Activated CD4-positive, alpha-beta T cell treated with anti-CD3 and anti-CD28 coated beads, Interleukin-2, amount 50 U/mL, for 24 hours (primary cell): ENCODE measurements around the gene IMMP2L.

Source experiments
- DNase-seq, 2 donors: peaks; one replicate each; pipeline ENCODE4 v3.0.0-alpha.2; 2020; ENCODE audit warnings: low read depth in 1 of 2, low spot score in 1 of 2

The IMMP2L gene

DNA sequence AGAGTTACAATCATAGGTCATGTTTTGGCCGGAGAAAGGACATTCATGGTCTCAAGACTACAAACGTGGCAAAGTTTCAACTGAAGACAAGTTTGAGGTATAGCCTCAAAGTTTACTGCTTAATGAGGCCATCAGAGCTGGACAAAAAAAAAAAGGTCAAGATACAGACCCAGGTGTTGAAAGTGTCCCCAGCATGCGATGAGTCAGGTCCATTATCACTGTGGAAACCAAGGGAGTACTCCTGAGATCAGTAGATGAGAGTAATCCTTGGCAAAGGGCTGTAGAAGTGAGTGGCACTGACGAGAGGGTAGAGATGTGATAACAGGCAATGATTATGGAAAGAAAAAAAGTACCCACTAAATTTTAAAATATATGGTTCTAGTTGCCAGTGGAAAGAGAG is 551.5 kb downstream of the IMMP2L start:
- no peak for DNase-seq

- no peak for DNase-seq
These were observed 552.7 kb downstream of the IMMP2L start for GRCh38 chr7:111009526-111010040.

GRCh38 chr7:111006691-111007090 is 555.6 kb downstream of the IMMP2L start:
- DNase-seq, result no peak

GRCh38 chr7:111006040-111006439 is 556.3 kb downstream of the IMMP2L start:
- no peak for DNase-seq

- DNase-seq, result no peak
These were observed 556.8 kb downstream of the IMMP2L start for GRCh38 chr7:111005445-111005844.

GRCh38 chr7:111004310-111004901 is 557.9 kb downstream of the IMMP2L start:
- no peak for DNase-seq

DNA sequence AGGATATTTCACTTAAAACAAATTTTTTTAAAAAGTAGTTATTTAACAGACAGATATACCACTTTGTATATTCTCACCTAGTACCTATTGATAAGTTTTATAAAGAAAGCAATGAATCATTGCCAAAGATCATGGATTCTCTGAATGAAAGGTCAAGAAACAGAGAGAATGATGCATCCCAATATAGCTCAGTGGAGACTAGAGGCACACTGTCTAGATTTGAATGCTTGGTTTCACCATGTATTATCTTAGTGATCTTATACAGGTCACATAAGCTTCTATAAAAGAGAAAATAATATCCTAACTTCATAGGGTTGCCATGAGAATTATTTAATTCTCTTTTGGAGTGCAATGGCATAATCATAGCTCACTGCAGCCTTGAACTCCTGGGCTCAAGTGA is 558.4 kb downstream of the IMMP2L start:
- DNase-seq, result no peak

- DNase-seq, result no peak
These were observed 568.0 kb downstream of the IMMP2L start for GRCh38 chr7:110994028-110994967.

GRCh38 chr7:110988890-110989501 is 573.3 kb downstream of the IMMP2L start:
- DNase-seq, result no peak

DNA sequence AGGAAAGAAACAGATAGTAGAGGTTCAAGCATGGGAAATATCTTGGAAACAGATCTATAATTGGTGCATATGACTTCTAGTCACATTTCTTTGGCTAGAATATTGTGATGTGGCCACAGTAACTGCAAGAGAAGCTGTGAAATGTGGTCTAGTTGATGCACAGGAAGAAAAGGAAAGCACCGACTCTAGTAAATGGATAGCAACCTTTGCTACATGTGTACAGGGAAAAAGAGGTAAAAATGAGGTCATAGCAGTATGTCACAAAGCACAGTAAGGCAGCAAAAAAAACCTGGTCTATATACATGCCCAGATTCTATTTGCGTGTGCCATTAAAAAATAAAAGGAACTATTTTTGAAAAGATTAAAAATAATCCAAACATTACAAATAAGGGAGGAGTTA is 573.9 kb downstream of the IMMP2L start:
- no peak for DNase-seq

GRCh38 chr7:110987127-110987693 is 575.1 kb downstream of the IMMP2L start:
- DNase-seq, result no peak

- DNase-seq, result no peak
These were observed 578.4 kb downstream of the IMMP2L start for GRCh38 chr7:110983822-110984456.

GRCh38 chr7:110977127-110977737 is 585.1 kb downstream of the IMMP2L start:
- DNase-seq, result no peak

- no peak for DNase-seq
These were observed 586.8 kb downstream of the IMMP2L start for GRCh38 chr7:110975486-110975885.

- no peak for DNase-seq
These were observed 587.9 kb downstream of the IMMP2L start for GRCh38 chr7:110974441-110974840.

DNA sequence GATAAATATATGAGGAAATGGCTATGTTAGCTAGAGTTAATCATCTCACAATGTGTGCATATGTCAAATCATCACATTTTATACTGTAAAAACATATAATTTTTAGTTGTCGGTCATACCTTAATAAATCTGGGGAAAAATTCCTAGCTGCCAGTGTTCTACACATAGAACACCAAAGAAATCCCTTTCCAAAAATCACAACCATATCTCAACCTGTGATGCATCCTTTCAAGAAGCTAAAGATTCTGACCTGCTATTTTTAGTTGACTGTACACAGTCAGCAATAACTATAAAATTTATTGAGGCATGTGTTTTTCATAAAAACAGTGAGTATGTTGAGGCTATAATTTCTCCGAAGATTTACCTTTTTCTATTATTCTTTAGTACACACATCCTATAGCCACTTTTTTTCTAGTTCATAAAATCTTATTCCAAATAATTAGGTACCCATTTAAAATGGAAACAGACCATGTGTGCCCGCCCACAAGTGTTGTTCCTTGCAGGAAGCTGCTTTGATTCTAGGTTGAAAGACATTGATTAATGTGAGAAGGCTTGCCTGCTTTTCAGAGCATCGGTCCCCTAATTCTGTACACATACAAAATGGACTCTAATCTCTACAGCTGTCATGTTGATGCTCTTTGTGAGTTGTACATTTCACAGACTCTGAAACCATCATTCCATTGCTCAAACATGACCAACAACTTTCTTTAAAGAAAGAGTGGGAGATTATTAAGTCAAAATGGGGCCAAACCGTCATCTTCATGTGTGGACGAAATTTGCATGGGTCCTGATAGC is 588.9 kb downstream of the IMMP2L start:
- DNase-seq, result no peak

GRCh38 chr7:110964775-110965174 is 597.5 kb downstream of the IMMP2L start:
- no peak for DNase-seq

GRCh38 chr7:110962826-110963225 is 599.5 kb downstream of the IMMP2L start:
- DNase-seq, result no peak

DNA sequence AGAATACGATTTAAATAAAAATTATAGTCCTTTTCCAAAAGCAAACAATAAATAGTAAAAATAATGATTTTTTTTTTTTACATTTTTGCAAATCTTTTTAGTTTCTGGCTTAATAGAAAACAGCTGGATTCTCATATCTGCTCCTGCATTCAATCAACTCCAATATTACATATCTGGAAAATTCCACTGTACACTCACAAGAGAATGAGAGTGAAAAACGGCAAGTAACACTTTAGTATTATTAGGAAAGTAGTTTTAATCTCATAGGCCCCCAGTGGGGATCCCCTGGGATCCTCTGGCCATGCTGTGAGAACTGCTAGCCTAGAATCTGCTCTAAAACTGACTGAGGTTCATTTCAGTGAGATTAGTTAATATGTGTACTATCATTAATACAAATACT is 599.9 kb downstream of the IMMP2L start:
- DNase-seq, result no peak

DNA sequence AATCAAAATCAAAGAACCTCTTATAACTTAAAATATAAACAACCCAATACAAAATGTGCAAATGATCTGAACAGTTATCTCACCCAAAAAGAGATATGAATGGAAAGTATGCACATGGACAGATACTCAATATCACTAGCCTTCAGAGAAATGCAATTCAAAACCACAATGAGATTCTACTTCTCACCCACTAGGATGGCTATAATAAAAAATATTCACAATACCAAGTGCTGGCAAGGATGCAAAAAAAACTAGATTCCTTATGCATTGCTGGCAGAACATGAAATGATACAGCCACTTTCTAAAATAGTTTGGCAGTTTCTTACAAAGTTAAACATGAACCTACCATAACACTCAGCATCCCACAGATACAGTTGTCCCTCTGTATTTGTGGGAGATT is 601.5 kb downstream of the IMMP2L start:
- DNase-seq, result no peak
